GM21360 (cell line): Measurements from ENCODE around the gene ANKRD18A.
"Not testable (repeated sequence)": the region's sequence is repeated elsewhere in the genome, so short reads cannot be mapped to it uniquely, and the experiment has no call there.

Source experiments
- ATAC-seq: cut with Tn5 transposase; IDR thresholded peaks from one replicate; pipeline ENCODE4 v1.9.1; 2021; ENCODE audit warnings: mild to moderate bottlenecking, moderate library complexity; ENCODE audit not compliant: unreplicated experiment

Gene ANKRD18A

GRCh38 chr9:38629511-38629910 is 9.1 kb upstream of the ANKRD18A start:
- ATAC-seq: no peak

DNA sequence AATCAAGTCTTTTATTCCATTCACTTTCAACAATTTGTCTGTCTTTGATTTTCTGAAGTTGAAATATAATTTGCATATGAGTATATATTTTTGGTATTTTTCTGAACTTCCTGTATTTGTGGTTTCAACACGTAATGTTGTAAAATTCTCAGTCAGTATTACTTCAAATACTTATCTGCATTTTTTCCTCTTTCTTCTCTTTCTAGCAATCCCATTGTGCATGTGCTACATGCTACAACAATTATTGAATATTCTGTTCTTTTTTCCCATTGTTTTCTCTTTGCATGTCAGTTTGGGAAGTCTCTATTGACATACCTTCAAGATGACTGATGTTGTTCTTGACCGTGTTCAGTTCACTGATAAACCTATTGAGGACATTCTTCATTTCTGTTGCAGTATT is 5.6 kb upstream of the ANKRD18A start:
- no peak for ATAC-seq

DNA sequence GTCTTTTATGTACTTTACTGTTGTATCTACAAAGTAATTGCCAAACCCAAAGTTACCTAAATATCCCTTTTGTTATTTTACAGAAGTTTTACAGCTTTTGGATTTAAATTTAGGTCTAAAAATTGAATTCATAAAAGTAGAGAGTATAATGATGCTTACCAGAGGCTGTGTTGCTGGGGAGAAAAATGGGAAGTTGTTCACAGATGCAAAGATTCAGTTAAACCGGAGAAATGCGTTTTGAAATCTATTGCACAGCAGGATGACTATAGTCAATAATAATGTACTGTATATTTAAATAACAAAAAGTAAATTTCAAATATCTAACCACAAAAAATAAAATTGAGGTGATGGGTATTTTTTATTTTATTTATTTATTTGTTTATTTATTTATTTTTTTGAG is 2.6 kb upstream of the ANKRD18A start:
- ATAC-seq: no peak

- no peak for ATAC-seq
These were observed 1.9 kb upstream of the ANKRD18A start for GRCh38 chr9:38622288-38622674.

DNA sequence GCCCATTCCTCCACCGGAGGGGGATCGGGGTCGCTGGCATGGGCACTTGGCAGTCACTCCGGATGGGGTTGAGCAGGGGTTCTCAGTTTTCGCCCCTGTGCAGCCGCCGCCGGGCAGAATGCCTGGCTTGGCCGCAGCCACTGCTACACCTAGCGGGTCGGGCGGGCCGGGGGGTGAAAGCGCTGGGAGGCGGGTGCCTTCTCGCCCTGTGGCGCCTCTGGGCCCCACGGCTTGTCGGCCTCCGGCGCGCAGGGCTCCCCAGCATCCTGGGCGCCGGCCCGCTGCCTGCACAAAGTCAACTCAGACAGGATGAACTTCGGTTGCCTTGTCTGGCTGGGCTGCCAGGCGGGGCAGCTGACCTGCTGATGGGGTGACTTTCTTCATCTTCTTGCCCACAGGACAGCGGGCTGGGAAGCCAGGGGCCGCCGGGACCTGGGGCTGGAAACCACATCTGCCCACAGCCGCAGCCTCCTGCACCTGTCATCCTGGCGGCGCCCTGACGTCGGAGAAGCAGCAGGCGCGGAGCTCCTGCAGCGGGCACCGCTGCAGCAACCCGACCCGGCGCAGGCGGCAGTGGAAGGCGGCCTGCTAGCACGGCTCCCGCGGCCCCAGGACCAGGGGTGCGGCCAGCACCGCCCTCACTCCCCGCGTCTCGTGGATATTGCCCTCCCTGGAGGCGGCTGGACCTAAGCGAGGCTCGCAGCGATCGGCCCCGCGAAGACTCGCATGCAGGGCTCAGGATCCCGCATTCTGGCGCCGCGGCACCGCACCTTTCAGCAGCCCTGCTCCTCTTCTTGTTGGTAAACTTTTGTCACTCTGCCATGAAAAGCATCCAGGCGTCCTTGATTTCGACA is 1.3 kb upstream of the ANKRD18A start:
- ATAC-seq: no peak

- no peak for ATAC-seq
These were observed 594 bp downstream of the ANKRD18A start for GRCh38 chr9:38619556-38620447.

GRCh38 chr9:38598029-38598745 is 22.2 kb downstream of the ANKRD18A start:
- not testable (repeated sequence) for ATAC-seq

GRCh38 chr9:38595117-38595516 is 25.3 kb downstream of the ANKRD18A start:
- not testable (repeated sequence) for ATAC-seq

- ATAC-seq: not testable (repeated sequence)
These were observed 28.9 kb downstream of the ANKRD18A start for GRCh38 chr9:38591346-38592063.

DNA sequence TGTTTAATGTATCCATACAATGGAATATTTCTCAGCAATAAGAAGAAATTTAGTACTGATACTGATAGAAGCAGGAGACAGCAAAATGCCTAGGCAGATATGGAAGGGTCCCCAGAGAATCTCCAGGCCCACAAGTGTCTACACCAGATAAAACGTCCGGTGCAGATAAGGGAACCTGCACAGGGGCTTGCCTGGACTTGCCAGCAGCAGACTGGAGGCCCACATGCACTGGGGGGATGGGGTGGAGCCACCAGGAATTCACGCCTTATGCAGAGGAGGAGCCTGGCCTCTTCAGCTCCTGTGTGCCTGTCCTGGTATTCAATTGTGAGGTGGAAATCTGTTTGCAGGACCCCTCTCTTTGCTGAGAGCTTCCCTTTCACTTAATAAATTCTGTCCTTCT is 36.6 kb downstream of the ANKRD18A start:
- ATAC-seq: not testable (repeated sequence)

DNA sequence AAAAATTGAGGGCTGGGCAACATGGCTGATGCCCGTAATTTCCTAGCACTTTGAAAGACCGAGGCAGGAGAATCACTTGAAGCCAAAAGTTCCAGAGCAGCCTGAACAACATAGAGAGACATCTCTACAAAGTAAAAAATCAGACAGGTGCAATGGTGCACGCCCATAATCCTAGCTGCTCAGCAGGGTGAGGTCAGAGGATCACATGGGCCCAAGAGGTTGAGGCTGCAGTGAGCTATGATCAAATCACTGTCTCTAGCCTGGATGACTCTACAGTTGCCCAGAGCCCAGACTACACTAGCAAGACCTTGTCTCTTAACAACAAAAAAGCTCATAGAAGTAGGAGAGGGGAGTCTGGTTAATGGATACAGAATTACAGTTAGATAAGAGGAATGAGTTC is 40.3 kb downstream of the ANKRD18A start:
- ATAC-seq: not testable (repeated sequence)

DNA sequence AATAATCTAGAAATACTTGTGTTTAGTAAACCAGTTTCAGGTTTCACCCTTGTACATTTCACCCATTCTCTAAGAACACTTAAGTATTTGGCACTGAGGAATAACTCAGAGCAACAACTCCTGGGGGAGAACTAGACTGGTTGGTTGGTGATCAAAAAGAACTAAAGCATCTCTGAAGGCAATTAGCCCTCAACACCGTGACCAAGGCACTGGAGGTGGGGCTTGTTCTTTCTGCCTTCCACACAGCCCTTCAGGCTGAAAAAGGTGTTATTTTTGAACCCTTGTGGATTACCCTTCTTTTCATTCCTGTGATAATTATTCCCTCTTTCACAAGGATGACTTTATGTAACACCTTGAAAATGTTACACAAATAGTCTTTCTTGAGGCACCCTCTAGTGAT is 44.2 kb downstream of the ANKRD18A start:
- ATAC-seq: not testable (repeated sequence)

DNA sequence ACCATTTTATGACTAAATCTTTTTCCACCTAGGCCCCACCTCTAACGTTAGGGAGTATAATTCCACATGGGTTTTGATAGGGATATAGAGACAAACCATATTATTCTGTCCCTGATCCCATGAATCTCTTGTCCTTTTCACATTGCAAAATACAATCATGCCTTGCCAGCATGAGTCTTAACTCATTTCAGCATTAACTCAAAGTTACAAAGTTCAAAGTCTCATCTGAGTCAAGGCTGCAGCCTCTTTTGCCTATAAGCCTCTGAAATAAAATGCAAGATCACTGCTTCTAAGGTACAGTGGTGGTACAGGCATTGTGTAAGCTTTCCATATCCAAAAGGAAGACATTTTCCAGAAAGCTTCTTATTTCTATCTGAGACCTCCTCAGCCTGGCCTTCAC is 54.3 kb downstream of the ANKRD18A start:
- ATAC-seq: not testable (repeated sequence)

GRCh38 chr9:38565178-38565577 is 55.2 kb downstream of the ANKRD18A start:
- ATAC-seq: not testable (repeated sequence)

- not testable (repeated sequence) for ATAC-seq
These were observed 56.5 kb downstream of the ANKRD18A start for GRCh38 chr9:38563911-38564310.

DNA sequence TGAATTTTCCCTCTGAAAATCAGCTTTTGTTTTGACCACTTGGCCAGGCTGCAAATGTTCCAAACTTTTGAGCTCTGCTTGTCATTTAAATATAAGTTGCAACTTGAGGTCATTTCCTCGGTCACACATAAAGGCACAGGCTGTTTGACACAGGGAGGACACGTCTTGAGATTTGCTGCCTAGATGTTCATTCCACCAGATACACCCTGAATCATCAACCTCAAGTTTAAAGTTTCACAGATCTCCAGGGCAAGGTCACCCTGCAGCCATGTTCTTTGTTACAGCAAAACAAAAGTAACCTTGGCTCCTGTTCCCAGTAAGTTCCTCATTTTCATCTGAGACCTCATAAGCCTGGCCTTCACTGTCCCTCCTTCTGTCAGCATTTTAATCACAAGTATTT is 59.3 kb downstream of the ANKRD18A start:
- ATAC-seq: not testable (repeated sequence)

GRCh38 chr9:38559172-38559571 is 61.2 kb downstream of the ANKRD18A start:
- ATAC-seq: not testable (repeated sequence)

DNA sequence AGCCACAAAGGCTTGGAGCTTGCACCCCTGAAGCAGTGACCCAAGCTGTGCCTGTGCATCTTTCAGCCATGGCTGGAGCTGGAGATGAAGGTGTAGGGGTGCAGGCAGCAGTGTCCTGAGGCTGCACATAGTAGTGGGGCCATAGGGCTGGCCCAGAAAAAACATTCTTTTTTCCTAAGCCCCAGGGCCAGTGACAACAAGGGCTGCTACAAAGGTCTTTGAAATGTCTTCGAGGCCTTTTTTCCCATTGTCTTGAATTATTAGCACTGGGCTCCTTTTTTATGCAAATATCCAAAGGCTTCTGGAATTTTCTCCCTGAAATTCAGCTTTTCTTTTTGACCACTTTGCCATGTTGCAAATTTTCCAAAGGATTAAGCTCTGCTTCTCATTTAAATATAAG is 62.6 kb downstream of the ANKRD18A start:
- ATAC-seq: not testable (repeated sequence)

- ATAC-seq: not testable (repeated sequence)
These were observed 65.4 kb downstream of the ANKRD18A start for GRCh38 chr9:38554966-38555365.

DNA sequence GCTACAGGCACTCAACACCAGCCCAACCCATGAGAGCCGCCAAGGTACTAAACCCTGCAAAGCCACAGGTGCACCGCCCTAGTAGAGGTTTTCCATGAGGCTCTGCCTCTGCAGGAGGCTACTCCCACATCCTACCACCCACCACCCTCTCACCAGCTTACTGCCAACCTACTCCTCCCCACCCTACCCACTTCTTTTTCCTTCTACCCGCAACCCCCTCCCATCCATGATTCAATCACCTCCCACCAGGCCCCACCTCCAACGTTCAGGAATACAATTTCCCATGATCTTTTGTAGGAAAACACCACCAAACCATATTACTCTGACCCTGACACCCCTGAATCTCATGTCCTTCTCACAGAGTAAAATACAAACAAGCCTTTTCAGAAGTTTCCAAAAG is 67.4 kb downstream of the ANKRD18A start:
- not testable (repeated sequence) for ATAC-seq
